DOHH2 (cell line): Measurements from ENCODE around the gene THRB.

Source experiments
- EZH2phosphoT487 ChIP-seq: fragments of 200-600 bp; sonication (generic); IDR thresholded peaks from 2 replicates; pipeline ENCODE4 v1.6.1; 2017; ENCODE audit warnings: borderline replicate concordance, mild to moderate bottlenecking, antibody characterized with exemption, low read length, moderate library complexity, mixed read lengths
- TF ChIP-seq, protein P1 (sequence below): fragments of 200-600 bp; sonication (generic); IDR thresholded peaks from one replicate; pipeline ENCODE4 v1.5.1; 2014; ENCODE audit warnings: antibody characterized with exemption, mild to moderate bottlenecking, low read depth, low read length; ENCODE audit not compliant: poor library complexity, severe bottlenecking

DNA sequence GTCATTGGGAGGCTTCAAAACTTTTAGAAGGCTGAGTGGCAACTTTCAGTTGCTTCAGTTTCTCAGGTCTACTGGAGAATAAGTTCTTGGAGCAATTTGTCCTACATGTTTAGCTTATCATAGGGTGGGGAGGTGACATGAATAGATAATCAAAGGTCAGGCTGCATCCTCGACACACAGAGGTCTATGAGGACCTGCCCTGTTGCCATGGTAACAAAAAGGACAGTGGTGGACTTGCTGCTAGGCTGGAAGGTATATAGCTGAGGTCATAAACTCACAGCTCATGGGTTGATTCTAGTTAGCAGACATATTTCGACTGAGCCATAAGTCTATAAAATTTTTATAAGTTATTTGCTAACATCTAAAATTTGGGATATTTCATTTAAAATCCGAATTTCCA, 267.0 kb downstream of the THRB start:
- TF ChIP-seq, protein P1, sequence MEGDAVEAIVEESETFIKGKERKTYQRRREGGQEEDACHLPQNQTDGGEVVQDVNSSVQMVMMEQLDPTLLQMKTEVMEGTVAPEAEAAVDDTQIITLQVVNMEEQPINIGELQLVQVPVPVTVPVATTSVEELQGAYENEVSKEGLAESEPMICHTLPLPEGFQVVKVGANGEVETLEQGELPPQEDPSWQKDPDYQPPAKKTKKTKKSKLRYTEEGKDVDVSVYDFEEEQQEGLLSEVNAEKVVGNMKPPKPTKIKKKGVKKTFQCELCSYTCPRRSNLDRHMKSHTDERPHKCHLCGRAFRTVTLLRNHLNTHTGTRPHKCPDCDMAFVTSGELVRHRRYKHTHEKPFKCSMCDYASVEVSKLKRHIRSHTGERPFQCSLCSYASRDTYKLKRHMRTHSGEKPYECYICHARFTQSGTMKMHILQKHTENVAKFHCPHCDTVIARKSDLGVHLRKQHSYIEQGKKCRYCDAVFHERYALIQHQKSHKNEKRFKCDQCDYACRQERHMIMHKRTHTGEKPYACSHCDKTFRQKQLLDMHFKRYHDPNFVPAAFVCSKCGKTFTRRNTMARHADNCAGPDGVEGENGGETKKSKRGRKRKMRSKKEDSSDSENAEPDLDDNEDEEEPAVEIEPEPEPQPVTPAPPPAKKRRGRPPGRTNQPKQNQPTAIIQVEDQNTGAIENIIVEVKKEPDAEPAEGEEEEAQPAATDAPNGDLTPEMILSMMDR, result no peak
- TF ChIP-seq EZH2phosphoT487, result no peak
